ENCODE measurements around the gene RNF31.

DNA sequence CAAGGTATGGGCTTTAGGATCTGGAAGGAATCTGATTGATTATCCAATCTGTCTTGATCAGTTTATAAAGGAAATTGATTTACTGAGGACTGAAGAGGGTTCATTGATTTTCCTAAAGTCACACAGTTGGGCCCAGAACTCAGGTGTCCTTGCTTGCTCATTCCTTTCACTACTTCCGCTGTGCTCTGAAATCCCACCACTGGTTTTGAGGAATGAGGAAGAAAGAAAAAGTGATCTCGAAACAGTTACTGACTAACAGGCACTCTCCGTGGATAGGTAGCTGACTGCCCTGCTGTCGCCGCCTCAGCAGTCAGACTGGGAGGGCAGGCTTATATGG is 16.9 kb upstream of the RNF31 start, which contains the start of gene FITM1:
- no peak for TF ChIP-seq CTCF (IDR thresholded peaks at IDR 0.05; ENCODE audit: insufficient read depth, low read depth, low read length)
- TF ChIP-seq EZH2 (IDR thresholded peaks at IDR 0.05; ENCODE audit: insufficient read depth, low read length) = no peak
